ENCODE measurements around the gene SELENOP.

The SELENOP gene

GRCh38 chr5:42787845-42788244 lies 23.8 kb downstream of the SELENOP start:
- DNase-seq: no peak

GRCh38 chr5:42787073-42787472 lies 24.6 kb downstream of the SELENOP start:
- no peak for DNase-seq

GRCh38 chr5:42785756-42786155 lies 25.9 kb downstream of the SELENOP start:
- DNase-seq: no peak

- no peak for DNase-seq
Observed at GRCh38 chr5:42784132-42784531, 27.6 kb downstream of the SELENOP start.

GRCh38 chr5:42781584-42781983 lies 30.1 kb downstream of the SELENOP start:
- DNase-seq: no peak

GRCh38 chr5:42779083-42779482 lies 32.6 kb downstream of the SELENOP start:
- no peak for DNase-seq

GRCh38 chr5:42772265-42772993 lies 39.3 kb downstream of the SELENOP start:
- DNase-seq: no peak

- DNase-seq: no peak
Observed at GRCh38 chr5:42770003-42770402, 41.7 kb downstream of the SELENOP start.

GRCh38 chr5:42768106-42768504 lies 43.6 kb downstream of the SELENOP start:
- DNase-seq: no peak

- DNase-seq: no peak
Observed at GRCh38 chr5:42767491-42768105, 44.1 kb downstream of the SELENOP start.

GRCh38 chr5:42761791-42762190 lies 49.9 kb downstream of the SELENOP start:
- no peak for DNase-seq

GRCh38 chr5:42760426-42760825 lies 51.3 kb downstream of the SELENOP start:
- no peak for DNase-seq

- no peak for DNase-seq
Observed at GRCh38 chr5:42759456-42759855, 52.2 kb downstream of the SELENOP start.

GRCh38 chr5:42756606-42757601 lies 54.8 kb downstream of the SELENOP start, which contains the start of gene CCDC152:
CCDC152 (plus strand) TSS chr5:42756818; CDS start chr5:42759122, 2,304 bp downstream.
- DNase-seq: peak; percentile 77

GRCh38 chr5:42753099-42753498 lies 58.6 kb downstream of the SELENOP start:
- no peak for DNase-seq

GRCh38 chr5:42751044-42751443 lies 60.6 kb downstream of the SELENOP start:
- no peak for DNase-seq

GRCh38 chr5:42750507-42750906 lies 61.2 kb downstream of the SELENOP start:
- no peak for DNase-seq
